SH-SY5Y (cell line): ENCODE measurements around the gene CYS1.

Source experiments
- GATA2 ChIP-seq: IDR thresholded peaks from 2 replicates; pipeline ENCODE4 v1.6.1; 2011; ENCODE audit warnings: mild to moderate bottlenecking, low read depth, low read length
- GATA3 ChIP-seq: IDR thresholded peaks from 2 replicates; pipeline ENCODE4 v1.6.1; 2011; ENCODE audit warnings: low read depth, mild to moderate bottlenecking, low read length, moderate library complexity

- TF ChIP-seq GATA2 (no peak), GATA3 (no peak)
Observed at GRCh38 chr2:10125842-10126631, 45.8 kb upstream of the CYS1 start.
